ENCODE measurements around the gene BRD1. TPM values are rescaled to one million over a fixed set of nuclear protein-coding genes. Genes with fewer than 3 reads are reported as not detected.

Gene BRD1
- total RNA-seq, 3 donors from 2014 or later = 33.4 to 51.3 (median 48.4) TPM

DNA sequence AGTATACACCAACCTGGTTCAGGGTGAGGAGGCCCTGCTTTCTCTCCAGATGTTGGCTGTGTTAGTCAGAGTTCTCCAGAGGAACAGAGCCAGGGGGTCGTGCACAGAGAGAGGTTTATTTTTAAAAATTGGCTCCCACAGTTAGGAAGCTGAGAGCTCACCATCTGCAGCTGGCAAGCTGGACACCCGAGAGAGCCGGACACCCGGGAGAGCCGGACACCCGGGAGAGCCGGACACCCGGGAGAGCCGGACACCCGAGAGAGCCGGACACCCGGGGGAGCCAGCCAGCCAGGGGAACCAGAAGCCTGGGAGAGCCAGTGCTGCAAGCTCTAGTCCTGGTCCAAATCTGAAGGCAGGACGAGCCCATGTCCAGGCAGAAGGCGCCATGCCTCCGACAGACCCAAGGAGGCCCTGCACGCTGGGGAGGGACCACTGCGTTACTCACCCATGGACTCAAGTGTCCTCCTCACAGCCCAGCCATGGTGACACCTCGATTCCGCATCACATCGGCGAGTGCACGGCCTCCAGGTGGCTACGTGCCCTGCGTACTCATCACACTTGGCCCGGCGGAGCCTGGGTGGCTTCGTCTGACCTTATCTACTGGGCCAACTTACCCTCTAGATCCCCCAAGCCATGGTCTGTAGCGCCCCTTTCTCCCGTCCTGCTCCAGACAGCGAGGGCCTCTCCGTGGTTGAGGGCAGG is 99.0 kb downstream of the BRD1 start:
- Histone ChIP-seq H3K4me1 (ENCODE audit: low read depth) (no peaks in the 10 kb centered on the region), H3K4me3 (no peak overlapping the region), H3K36me3 (ENCODE audit: low read depth) (no peaks in the 10 kb centered on the region), H3K9me3 (no peaks in the 10 kb centered on the region)
- TF ChIP-seq, protein P1, sequence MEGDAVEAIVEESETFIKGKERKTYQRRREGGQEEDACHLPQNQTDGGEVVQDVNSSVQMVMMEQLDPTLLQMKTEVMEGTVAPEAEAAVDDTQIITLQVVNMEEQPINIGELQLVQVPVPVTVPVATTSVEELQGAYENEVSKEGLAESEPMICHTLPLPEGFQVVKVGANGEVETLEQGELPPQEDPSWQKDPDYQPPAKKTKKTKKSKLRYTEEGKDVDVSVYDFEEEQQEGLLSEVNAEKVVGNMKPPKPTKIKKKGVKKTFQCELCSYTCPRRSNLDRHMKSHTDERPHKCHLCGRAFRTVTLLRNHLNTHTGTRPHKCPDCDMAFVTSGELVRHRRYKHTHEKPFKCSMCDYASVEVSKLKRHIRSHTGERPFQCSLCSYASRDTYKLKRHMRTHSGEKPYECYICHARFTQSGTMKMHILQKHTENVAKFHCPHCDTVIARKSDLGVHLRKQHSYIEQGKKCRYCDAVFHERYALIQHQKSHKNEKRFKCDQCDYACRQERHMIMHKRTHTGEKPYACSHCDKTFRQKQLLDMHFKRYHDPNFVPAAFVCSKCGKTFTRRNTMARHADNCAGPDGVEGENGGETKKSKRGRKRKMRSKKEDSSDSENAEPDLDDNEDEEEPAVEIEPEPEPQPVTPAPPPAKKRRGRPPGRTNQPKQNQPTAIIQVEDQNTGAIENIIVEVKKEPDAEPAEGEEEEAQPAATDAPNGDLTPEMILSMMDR (IDR thresholded peaks at IDR 0.05) = no peak
- DNase-seq (no peak), ATAC-seq (no peak)
- intact Hi-C loops (cut with DNase I, micrococcal nuclease) = no loop called here

DNA sequence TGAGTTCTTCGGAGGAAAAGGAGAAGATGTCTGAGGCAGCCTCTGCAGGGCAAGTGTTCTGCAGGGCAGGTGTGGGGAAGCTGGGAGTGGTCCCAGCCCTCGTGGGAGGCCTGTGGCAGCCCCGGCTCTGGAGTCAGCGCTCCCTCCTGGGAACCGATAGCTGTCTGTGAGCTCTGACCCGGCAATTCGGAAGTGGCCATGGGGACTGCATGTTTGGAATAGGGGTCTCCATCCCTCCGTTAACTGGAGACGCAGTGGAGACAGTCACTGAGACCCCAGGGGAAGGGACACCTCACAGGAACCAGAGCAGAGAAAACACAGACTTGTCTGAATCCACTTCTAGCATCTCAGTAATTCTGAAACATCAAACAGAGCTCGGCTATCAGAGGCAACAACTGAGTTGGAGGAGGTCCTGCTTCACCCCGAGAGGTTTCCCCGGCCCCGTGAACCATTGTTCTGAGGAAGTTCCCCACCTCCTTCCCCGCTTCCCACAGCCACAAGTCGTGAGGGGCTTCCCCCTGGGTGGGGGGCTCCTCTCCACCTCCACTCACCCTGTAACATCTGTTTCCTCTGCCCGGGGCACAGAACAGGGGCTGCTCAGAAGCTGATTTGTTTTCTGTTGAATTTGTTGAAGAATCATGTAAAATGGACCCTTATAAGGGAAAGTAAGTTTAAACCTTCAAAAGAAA is 99.6 kb downstream of the BRD1 start:
- no peak for ATAC-seq
- Histone ChIP-seq H3K9me3 (no peaks in the 10 kb centered on the region), H3K4me1 (ENCODE audit: low read depth) (no peaks in the 10 kb centered on the region), H3K4me3 (no peak overlapping the region), H3K36me3 (ENCODE audit: low read depth) (no peaks in the 10 kb centered on the region)
- intact Hi-C loops (cut with DNase I, micrococcal nuclease) = no loop called here
- TF ChIP-seq, protein P1 (IDR thresholded peaks at IDR 0.05) = no peak
- DNase-seq = no peak

DNA sequence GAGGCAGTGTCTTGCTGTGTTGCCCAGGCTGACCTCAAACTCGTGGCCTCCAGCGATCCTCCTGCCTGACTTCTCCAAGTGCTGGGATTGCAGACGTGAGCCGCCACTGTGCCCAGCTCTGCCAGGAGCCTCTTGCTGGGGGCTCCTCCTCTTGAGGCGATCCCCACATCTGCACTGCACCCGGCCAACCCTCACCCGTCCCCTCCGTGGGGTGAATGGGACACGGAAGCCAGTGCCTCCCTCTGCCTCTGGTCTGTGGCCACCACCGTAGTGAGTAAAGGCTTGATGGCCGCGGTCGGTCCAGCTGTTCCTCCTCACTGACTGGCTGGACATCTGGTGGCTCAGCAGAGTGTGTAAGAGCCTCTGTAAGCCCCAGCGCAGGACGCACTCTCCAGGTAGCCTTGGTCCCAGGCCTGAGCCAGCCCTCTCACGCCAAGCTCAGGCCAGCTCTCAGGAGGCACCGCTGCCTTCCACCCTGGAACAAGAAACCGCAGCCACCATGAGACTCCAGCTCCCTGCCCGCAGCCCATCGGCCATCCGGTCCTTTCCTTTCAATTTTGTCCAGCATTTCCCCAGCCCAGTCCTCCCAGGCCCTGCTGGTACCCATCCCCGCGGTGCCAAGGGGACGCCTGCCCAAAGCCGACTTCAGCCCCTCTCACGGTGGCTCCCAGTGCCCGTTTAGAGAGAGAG is 100.3 kb downstream of the BRD1 start:
- intact Hi-C loops (cut with DNase I, micrococcal nuclease) = no loop called here
- H3K4me3 ChIP-seq = no peak overlapping the region
- no peaks in the 10 kb centered on the region for H3K4me1 ChIP-seq (ENCODE audit: low read depth)
- DNase-seq (no peak), ATAC-seq (no peak)
- H3K9me3 ChIP-seq = no peaks in the 10 kb centered on the region
- no peaks in the 10 kb centered on the region for H3K36me3 ChIP-seq (ENCODE audit: low read depth)
- TF ChIP-seq, protein P1 (IDR thresholded peaks at IDR 0.05) = no peak

- intact Hi-C loops (cut with DNase I, micrococcal nuclease) = no loop called here
- TF ChIP-seq, protein P1 (IDR thresholded peaks at IDR 0.05) = no peak
- no peaks in the 10 kb centered on the region for H3K9me3 ChIP-seq
- ATAC-seq (no peak), DNase-seq (no peak)
- no peak overlapping the region for H3K4me3 ChIP-seq
- H3K4me1 ChIP-seq (ENCODE audit: low read depth) = no peaks in the 10 kb centered on the region
- H3K36me3 ChIP-seq (ENCODE audit: low read depth) = no peaks in the 10 kb centered on the region
Measured at GRCh38 chr22:49726701-49727101, 101.0 kb downstream of the BRD1 start.

- intact Hi-C loops (cut with DNase I, micrococcal nuclease) = no loop called here
- TF ChIP-seq, protein P1 (IDR thresholded peaks at IDR 0.05) = no peak
- H3K4me1 ChIP-seq (ENCODE audit: low read depth) = no peaks in the 10 kb centered on the region
- H3K9me3 ChIP-seq = no peaks in the 10 kb centered on the region
- no peaks in the 10 kb centered on the region for H3K36me3 ChIP-seq (ENCODE audit: low read depth)
- no peak overlapping the region for H3K4me3 ChIP-seq
- no peak for DNase-seq
- ATAC-seq = no peak
Measured at GRCh38 chr22:49726022-49726681, 101.5 kb downstream of the BRD1 start.

Data from mucosa of descending colon (tissue), 3 donors.